ENCODE results near the gene UVRAG.

The UVRAG gene

DNA sequence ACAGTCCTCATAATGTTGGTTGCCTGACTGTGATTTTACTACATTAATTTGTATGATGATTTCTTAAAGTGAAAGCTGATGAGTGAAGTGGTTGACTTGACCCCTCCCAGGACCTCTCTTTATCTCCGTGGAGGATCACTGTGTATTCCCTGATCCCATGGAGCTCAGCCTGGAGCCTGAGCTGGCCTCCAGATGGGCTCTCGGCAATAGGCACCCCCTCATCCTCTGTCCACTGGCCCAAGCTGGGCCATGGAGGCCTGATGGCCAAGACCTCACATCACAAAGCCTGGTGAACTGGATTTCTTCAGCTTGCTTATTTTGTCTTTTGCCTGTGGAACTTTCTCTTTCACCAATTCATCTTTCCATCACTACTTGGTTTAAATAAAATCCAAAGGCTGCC is 316.1 kb downstream of the UVRAG start:
- DNase-seq: no peak

DNA sequence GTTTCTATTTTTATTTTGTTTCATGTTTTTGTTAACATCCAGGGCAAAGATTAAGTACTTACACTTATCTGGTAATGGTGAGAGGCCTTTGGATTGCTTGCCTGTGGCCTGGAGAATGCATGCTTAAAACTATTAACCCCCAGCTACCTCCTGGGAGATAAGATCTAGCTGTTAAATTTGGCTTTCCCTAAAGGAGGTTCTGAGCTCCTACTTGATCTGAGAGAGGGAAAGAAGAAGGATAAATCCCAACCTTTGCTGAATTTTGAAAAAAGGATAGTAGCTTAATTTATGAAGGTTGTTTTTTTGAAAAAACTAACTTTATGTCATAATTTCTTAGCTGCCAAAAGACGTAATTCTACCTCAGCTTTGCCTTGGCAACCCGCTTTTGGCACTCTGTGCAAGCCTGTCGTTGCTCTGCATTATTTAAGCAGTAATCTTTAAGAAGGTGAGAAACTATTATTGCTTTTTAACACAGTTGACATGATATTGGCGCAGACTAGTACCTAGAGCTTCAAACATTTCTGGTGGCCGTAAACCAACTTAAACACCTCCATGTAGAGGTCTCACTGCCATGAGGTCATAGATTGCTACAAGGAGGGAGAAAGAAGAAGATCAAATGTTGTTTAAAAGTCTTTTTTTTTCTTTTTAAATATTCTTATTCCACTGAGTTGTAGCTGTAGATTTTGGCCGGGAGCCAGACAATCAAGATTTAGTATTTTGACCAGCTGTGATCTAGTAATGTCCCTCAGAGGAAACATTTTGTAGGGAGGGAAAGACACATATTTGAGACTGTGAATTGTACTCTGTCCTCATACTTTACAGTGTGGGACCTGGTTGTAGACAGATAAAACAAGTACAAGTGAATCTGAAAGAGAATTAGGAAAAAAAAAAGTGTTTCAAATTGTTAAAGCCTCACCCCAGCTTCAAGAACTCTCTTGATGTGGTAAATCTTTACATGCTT is 316.9 kb downstream of the UVRAG start:
- DNase-seq: no peak

DNA sequence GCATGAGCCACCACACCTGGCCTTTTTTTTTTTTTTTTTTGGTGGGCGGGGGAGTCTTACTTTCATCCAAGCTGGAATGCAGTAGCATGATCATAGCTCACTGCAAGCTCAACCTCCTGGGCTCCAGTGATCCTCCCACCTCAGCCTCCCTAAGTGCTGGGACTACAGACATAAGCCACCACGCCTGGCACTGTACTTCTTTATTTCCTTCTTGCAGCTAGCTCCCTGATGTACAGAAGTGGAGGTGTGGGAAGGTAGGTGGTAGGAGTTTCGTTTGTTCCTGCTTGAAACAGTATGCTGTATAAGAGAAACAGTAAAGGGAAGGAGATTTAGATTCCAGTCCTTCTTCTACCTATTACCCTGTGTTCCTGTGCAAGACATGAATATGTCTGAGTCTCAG is 319.2 kb downstream of the UVRAG start:
- DNase-seq: no peak

DNA sequence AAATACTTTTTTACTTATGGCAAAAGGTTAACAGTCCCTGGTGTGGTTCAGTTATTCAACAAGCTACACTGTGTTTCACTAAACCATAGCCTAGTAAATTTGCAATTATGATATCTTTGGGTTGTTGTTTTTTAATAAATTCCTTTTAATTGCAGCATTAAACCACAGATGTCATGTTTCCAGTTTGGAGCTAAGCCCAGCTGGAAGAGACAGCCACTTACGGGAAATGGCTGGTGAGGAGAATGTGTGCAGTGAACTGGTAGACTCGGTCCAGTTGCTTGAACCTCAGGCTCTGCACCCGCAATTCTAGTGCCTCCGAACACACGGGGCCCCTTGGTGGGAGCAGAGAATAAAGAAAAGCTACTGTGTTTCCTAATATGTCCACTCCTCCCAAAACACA is 320.5 kb downstream of the UVRAG start:
- DNase-seq: no peak

DNA sequence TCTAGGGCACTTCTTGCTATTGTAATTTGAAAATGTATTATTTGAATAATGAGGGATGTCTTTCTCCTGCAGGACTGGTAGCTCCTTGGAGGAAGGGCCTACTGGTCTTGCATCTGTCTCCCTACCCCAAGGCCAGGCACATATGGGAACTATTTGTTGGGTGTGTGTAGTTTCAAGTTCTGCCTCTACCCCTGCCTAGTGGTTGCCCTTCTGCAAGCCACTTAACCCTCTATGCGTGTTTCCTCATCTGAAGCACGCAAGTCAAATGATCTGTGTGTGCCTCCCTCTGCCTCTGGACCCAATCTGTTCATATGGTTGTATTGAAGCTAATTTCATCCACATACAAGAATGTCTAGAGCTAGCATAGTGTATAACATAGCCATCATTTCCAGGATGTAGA is 324.3 kb downstream of the UVRAG start:
- DNase-seq: no peak

DNA sequence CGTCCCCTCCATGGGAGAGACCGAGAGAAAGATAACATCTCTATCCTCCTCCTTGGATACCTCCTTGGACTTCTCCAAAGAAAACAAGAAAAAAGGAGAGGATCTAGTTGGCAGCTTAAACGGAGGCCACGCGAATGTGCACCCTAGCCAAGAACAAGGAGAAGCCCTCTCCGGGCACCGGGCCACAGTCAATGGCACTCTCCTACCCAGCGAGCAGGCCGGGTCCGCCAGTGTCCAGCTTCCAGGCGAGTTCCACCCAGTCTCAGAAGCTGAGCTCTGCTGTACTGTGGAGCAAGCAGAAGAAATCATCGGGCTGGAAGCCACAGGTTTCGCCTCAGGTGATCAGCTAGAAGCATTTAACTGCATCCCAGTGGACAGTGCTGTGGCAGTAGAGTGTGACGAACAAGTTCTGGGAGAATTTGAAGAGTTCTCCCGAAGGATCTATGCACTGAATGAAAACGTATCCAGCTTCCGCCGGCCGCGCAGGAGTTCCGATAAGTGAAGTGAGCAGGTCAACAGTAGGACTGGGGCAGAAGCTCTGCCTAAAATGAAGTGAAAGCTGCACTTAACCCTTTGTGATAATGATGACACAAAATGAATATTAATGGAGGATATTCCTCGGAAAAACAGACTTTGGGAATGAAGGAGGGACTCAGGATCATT is 326.0 kb downstream of the UVRAG start:
- DNase-seq: no peak

DNA sequence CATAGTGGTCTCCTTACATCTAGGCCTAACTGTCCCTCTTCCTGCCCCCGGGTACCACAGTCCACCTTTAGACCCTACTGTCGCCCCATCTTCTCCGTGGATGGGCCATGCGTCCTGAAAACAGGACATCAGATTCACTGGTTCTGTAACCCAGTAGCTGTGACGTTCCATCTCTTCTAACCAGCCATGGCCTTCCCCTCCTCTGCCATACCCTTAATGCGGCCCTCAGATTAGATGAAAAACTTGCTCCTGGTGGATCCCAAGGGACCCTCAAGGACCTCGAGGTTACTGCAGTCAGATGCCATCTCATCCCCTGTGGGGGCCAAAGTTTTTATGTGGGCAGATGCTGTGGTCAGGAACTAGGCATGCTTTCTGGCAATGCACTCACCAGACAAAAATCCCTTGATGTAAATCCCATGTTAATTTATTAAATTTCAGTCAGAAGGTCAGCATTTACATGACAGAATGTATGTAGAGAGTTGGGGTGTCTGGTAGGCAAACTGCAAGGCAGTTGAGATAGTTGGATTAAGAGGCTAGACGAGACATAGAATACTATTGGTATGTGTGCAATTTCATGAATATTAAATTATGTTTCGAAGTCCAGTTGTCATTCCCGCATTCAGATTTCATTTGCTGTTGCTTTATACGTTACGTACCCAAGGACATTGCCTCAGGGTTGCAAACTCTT is 327.0 kb downstream of the UVRAG start:
- DNase-seq: no peak

DNA sequence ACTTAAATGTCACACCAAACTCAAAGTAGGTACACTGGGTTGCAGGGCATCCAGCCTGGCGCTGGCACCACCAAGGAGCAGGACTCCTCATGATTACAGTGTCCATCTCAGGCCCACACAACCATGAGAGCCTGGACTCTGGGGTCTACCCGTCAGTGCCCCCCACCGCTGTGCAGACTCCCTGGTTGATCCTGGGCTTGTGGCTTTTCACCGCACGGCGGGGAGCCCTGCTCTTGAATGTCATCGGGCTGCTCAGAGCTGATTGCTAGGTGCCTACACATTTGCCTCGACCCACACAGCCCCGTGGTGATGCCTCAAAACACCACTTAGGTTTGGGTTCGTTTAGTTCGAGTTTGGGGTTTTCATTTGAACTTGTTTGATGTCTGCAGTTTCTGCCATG is 328.3 kb downstream of the UVRAG start:
- no peak for DNase-seq

DNA sequence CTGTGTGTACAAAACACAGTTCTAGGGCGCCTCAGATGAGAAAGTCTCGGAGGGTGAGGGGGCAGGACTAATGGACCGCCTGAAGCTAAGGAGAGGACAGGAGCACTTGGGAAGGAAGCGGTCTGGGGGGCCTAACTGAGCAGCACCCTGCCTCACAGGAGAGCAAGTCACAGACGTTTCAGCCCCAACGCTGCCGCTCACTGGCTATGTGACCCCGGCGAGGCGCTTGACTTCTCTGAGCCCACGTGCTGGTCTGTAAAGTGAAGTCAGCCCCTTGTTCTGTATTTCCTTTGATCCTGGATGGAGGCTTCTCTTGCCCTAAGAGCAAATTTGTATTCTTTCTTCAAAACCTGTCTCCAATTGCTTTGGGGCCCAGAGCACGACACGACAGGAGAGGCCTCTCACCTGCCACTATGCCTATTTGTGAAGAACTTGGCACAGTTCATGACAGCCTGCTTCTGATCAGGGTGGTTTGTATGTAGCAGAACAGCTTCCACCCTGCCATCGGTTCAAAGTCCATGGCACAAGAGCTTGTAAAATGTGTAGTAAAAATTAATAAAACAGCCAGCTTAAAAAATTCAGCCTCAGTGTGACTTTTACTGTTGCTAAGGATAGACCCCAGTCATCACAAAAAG is 332.2 kb downstream of the UVRAG start:
- no peak for DNase-seq

DNA sequence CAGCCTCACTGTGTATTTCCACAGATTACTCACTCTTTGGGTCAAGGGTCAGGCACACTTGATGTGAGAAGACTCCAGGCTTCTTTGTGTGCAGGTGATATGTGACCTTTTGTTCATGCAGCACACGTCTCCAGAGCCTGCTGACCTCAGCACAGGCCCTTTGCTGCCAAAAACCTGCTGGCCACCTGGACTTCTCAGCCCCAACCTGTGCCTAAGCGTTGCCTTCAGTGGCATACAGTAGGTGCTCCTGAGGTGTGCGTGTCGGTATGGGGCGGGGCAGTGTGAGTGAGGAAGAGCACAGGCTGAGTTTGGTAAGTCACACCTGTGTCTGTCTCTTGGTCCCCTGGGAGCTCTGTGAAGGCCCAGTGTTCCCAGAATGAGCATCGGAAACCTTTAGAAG is 333.2 kb downstream of the UVRAG start:
- DNase-seq: no peak

DNA sequence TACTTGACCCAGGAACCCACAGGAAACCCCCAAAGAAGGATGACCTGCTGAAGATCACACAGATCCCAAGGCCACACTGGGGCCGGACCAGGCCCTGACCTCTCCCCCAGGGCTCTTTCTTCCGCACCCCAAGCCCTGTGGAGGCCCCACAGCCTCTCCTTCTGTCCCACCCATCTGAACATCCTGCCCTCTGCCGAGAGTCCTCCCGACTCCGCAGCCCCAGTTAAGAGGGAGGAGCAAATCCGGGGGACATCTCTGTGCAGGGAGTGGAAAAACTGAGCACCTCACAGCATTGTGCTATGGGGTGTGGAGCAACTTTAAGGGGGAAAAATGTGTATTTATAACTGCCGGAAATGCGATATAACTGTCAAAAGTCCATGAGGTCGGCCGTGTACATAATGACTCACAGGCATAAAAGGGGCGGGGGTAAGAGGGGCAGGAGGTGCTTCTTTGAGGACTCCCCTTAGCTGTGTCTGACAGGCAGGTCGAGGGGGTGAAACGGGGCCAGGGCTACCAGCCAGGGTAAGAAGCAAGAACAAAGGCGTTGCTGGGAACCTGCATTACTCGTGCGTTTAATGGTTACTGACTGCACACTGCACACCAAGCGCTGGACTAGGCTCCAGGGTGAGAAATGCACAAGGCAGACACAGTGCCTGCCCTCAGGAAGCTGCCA is 334.1 kb downstream of the UVRAG start:
- DNase-seq: no peak

DNA sequence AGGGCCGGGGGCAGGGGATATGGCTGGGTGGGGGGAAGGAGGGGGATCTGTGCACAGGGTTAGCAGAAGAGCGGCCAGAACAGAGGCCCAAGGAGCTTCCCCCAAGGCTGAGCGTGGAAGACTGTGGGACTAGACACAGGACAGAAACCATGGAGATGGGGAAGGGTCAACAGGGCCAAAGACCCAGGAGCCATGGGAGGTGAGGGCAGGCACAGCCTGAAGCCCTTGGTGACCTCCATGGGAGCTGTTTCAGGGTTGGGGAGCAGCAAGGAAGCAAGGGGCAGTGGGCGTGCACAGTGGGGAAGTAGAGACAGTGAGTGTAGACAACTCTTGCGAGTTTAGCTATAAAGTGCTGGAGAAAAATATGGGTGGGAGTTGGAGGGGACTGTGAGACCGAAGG is 334.7 kb downstream of the UVRAG start:
- DNase-seq: no peak

DNA sequence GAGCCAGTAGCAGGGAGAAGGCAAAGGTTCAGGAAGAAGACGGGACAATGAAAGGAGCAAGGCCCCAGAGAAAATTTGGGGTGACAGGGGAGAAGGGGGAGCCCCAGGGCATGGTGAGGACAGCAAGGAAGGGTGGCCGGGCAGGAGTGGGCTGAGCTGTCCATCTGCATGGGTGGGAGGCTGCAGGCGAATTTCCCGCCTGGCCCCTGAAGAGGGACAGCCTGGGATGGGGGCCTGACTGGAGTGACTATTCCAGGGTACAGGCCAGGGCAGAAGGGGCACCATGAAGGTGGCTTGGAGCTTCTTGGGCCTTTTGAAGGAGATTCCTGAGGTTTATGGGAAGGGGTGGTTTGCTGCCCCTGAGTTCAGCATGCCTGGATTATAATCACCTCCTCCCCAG is 335.1 kb downstream of the UVRAG start:
- no peak for DNase-seq

DNA sequence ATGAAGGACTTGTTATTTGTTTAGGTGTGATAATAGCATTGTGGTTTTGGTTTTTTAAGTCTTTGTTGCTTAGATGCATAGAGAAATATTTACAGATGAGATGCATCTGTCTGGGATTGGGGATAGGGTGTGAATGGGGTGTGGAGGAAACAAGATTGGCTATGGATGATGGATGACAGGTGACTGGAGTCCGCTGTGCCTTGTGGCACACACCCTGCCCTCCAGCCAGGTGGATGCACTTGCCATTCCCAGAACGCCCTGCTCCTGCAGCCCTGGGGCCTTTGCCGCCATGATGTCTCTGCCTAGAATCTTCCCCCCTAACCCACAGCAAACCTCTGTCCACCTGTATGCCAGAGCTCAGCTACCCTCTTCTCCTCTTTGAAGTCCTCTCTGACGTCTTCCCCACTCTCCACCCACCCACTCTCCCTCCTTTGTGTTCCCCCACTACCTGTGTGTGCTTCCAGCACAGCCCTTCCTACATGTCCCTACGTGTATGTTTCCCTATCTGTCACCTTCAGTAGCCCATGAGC is 336.6 kb downstream of the UVRAG start:
- DNase-seq: no peak

DNA sequence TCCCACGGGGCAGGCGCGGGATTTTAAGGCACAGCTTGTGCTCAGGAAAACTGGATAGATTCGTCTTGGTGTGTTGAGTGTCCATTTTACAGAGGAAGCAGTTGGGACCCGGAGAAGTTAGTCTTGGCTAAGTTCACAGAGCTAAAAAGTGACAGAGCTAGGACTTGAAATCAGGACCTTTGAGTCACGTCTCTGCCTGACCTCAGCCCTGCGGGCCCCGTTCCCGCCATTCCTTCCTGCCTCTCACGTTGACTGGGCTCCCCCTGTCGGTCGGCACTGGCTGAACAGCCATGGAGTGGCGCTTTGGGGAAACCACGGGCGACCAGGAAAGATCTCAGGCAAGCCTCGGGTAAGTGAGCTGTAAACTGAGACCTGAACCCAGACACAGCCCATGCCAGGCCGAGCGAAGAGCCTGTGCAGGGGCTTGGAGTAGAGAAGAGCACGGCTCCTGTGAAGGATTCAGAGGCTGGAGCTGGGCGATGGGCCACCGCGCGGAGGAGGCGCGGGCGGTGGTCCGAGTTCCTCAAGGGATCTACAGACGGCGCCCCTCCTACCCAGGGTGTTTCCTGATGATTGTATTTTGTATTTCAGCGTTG is 337.2 kb downstream of the UVRAG start:
- peak; percentile 77 for DNase-seq

DNA sequence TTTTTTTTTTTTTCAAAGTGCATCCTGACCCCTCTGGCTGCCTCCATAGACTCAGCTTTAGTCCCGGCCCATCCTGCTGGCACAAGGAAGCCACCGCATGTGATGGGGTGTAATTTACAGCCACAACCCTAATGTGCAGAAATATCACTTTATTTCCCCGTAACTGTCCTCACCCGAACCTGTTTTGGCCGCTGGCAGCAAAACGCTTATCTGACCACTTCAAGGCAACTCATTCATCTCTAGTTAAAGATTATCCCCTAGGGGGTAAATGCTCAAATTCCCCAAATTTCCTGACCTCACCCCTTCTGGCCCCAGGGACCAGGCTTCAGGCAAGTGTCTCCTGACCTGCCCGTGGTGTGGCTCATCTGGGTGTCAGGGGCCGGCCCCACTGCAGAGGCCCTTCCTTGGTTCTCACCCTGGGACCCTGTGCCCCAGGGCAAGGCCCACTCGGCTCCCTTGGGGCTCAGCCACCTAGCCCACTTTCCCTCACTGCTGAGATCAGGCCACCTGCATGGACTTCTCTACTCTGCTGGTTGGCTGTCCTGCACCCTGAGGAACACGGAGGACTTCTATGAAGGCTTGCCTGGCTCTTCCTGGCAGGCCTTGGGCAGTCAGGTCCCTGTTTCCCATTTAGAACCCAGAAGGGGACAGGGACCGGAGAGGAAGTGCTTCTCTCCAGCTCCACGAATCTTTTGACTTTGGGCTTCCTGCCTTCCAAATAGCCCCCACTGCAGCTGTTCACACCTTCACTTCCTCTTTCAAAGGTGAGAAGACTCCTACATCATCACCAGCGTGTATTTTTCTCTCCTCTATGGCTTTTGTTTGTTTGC is 337.9 kb downstream of the UVRAG start:
- peak; percentile 25 for DNase-seq

DNA sequence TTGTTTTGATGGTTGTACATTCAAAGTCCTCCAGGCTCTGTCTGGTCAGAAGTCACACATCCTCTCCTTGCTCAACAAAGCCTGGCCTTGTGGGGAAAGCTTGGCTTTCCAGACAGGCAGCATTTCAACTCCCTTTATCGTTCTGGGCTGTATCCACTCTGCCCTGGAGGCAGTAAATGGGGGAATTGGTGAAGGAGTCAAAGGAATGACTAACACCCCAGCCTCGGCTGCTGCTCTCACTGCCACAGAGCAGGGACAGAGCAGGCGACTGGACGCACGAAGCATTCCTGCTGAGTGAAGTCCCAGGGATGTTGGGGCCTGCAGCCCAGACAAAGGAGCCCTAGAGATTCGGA is 338.5 kb downstream of the UVRAG start:
- no peak for DNase-seq

DNA sequence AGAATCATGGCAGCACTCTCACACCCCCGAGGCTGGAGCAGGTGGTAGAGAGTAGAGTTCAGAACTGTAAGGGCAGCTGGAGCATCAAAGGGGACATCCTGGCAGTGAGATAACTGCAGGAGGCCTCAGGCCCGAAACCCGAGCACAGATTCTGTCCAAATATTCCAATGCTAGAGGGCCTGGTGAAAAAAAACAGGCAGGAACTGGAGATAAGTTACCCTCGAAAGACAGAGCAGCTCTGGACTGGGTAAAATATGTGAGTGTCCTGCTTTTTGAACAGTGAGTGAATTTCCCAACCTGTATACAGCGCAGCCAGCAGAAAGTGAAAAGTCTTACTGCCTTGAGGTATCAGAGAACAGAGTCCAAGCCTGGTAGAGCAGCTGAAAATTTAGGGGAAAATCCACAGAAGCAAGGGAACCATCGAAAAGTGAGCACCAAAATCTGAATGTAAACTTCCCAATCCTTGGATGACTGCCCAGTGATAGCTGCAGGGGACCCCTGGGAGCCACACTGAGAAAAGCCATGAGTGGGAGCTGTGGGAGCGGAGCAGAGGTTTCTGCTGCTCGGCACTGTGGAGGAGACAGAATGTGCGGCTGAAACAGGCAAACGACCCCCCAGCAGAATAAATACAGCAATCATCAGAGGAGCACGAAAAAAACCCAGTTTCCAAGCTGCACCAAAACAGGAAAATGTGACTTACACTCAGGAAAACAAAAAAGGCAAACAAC is 340.7 kb downstream of the UVRAG start:
- no peak for DNase-seq

DNA sequence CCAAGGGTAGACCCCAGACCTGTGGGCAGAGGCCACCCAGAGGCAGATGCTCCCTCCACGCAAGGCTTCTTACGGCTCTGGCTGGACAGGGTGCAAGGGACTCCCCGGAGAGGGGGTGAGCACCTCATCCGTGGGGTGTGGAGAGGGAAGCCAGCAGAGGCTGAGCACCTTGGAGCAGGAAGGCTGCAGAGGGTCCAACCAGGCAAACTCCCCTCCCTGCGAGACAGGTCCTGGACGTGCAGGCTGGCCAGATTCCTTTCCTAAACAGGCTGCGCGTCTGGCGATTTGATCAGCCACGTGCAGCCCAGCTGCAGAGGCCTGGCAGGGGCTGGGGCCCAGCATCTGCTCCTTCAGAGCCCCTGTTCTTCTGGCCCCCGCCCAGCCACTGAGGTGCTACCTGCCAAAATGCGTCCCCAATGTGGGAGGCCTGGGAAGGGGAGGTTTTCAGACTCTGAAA is 342.0 kb downstream of the UVRAG start:
- no peak for DNase-seq

DNA sequence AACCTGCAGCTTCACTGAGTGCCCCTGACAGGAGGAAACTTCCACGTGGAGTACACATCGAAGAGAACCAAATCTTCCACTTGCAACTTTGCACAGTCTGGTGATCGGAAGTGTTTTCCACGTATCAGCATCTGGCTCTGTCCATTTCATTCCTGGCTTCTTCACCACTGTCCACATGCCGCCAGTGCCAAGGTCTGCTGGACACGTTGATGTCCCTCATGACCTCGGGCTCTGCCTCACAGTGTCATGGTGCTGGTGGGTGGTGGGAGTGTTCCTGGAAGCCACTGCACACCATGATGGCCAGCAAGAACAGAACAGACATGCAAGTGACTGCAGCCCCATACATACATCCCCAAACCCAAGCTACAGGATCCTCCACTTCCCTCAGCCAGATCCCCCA is 342.9 kb downstream of the UVRAG start:
- DNase-seq: no peak
